Measurements from ENCODE around the gene KCNK6.

Gene KCNK6

GRCh38 chr19:38351865-38352395 lies 32.3 kb downstream of the KCNK6 start:
- intact Hi-C loops (cut with DNase I; ENCODE audit: low total_unique reads), result no loop called here
- H3K4me3 ChIP-seq, result no peak overlapping the region
- H3K27me3 ChIP-seq, result peaks cover 0 to 26% of the 10 kb centered on the region in 2 donors
- TF ChIP-seq, protein P1, sequence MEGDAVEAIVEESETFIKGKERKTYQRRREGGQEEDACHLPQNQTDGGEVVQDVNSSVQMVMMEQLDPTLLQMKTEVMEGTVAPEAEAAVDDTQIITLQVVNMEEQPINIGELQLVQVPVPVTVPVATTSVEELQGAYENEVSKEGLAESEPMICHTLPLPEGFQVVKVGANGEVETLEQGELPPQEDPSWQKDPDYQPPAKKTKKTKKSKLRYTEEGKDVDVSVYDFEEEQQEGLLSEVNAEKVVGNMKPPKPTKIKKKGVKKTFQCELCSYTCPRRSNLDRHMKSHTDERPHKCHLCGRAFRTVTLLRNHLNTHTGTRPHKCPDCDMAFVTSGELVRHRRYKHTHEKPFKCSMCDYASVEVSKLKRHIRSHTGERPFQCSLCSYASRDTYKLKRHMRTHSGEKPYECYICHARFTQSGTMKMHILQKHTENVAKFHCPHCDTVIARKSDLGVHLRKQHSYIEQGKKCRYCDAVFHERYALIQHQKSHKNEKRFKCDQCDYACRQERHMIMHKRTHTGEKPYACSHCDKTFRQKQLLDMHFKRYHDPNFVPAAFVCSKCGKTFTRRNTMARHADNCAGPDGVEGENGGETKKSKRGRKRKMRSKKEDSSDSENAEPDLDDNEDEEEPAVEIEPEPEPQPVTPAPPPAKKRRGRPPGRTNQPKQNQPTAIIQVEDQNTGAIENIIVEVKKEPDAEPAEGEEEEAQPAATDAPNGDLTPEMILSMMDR (IDR thresholded peaks at IDR 0.05), result no peak
- DNase-seq, result no peak
- no peak overlapping the region for H3K27ac ChIP-seq
- no peaks in the 10 kb centered on the region for H3K4me1 ChIP-seq
- no peaks in the 10 kb centered on the region for H3K36me3 ChIP-seq
- no peaks in the 10 kb centered on the region for H3K9me3 ChIP-seq

- H3K27me3 ChIP-seq, result peaks cover 0 to 30% of the 10 kb centered on the region in 2 donors
- no peaks in the 10 kb centered on the region for H3K9me3 ChIP-seq
- H3K27ac ChIP-seq, result no peak overlapping the region
- no peak for DNase-seq
- intact Hi-C loops (cut with DNase I; ENCODE audit: low total_unique reads), result no loop called here
- TF ChIP-seq, protein P1 (IDR thresholded peaks at IDR 0.05), result no peak
- no peaks in the 10 kb centered on the region for H3K36me3 ChIP-seq
- H3K4me1 ChIP-seq, result no peaks in the 10 kb centered on the region
- H3K4me3 ChIP-seq, result no peak overlapping the region
Observed at GRCh38 chr19:38352611-38353010, 33.0 kb downstream of the KCNK6 start.

GRCh38 chr19:38355728-38356725 lies 36.4 kb downstream of the KCNK6 start:
- Histone ChIP-seq H3K4me3 (no peak overlapping the region), H3K36me3 (no peaks in the 10 kb centered on the region), H3K27ac (no peak overlapping the region), H3K4me1 (peaks cover 0 to under 1% (median 0%) of the 10 kb centered on the region in 4 donors), H3K9me3 (no peaks in the 10 kb centered on the region), H3K27me3 (peaks cover 0 to 55% of the 10 kb centered on the region in 2 donors)
- TF ChIP-seq, protein P1 (IDR thresholded peaks at IDR 0.05), result no peak
- no peak for DNase-seq
- intact Hi-C loops (cut with DNase I; ENCODE audit: low total_unique reads), result no loop called here

DNA sequence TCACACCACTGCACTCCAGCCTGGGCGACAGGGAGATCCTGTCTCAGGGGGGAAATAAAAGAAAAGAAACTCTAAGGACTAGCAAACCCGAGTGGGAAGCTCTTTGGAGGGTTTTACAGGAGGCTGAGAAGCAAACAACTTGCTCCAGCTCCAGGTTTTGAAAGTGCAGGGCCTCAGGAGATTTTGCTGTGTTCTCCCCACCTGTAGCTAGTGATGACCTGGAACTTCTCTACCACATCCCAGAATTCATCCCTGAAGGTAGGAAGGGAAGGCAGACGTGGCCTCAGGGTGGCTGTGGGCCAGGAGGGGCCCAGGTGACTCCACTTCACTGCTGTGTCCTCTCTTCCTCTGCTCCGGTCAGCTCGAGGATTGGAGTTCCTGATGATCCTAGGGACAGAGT lies 38.4 kb downstream of the KCNK6 start:
- no peak overlapping the region for H3K4me3 ChIP-seq
- H3K4me1 ChIP-seq, result peaks cover 0 to 20% (median 17%) of the 10 kb centered on the region in 4 donors
- TF ChIP-seq, protein P1 (IDR thresholded peaks at IDR 0.05), result no peak
- DNase-seq, result no peak
- H3K36me3 ChIP-seq, result no peaks in the 10 kb centered on the region
- H3K27ac ChIP-seq, result no peak overlapping the region
- H3K27me3 ChIP-seq, result peaks cover 0 to 60% of the 10 kb centered on the region in 2 donors
- H3K9me3 ChIP-seq, result no peaks in the 10 kb centered on the region
- intact Hi-C loops (cut with DNase I; ENCODE audit: low total_unique reads), result no loop called here

GRCh38 chr19:38359242-38360021 lies 39.8 kb downstream of the KCNK6 start:
- DNase-seq, result no peak
- TF ChIP-seq, protein P1 (IDR thresholded peaks at IDR 0.05), result no peak
- H3K4me3 ChIP-seq, result no peak overlapping the region
- H3K4me1 ChIP-seq, result peaks cover 0 to 20% (median 17%) of the 10 kb centered on the region in 4 donors
- H3K36me3 ChIP-seq, result no peaks in the 10 kb centered on the region
- intact Hi-C loops (cut with DNase I; ENCODE audit: low total_unique reads), result no loop called here
- no peaks in the 10 kb centered on the region for H3K9me3 ChIP-seq
- H3K27ac ChIP-seq, result no peak overlapping the region
- peaks cover 0 to 61% of the 10 kb centered on the region in 2 donors for H3K27me3 ChIP-seq

Data from tibial artery (tissue), 4 donors.